VCaP (cell line): ENCODE measurements around the gene PLP2.

Source experiments
- H3K27ac ChIP-seq: fragments of 450-650 bp; 2 replicates; pipeline ENCODE4 v1.5.1; 2017
- TF ChIP-seq, protein P1 (sequence below): fragments of 450-650 bp; conservative IDR thresholded peaks from 2 replicates; pipeline ENCODE4 v1.5.1; 2017; ENCODE audit warnings: mild to moderate bottlenecking, moderate library complexity

The PLP2 gene

DNA sequence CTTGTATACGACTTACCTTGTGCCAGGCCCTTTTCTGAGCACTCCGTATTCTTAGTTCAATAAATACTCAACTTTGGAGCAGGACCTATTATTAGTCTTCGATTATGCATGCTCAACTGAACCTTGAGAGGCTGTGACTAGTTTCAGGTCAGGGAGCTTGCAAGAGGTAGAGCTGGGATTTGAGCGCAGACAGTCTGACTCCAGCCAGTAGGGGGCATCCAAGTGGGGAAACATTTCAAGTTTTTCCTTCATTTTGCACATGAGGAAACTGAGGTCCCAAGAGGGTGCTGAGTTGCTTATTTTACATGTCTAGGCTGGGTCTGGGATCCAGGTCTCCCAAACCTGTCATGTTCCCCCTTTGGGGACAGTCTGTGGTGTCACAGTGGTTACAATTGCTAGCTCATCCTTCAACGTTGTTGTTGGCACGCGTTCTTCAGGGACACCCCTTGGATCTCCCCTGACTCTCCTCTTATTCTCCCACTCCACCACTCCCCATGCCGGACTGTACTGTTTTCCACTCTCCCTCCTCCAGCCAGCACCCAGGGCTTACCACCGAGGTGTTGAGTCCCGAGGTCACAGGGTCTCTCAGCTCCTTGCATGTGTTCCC is 21.1 kb downstream of the PLP2 start:
- H3K27ac ChIP-seq, result no peak overlapping the region
- TF ChIP-seq, protein P1, sequence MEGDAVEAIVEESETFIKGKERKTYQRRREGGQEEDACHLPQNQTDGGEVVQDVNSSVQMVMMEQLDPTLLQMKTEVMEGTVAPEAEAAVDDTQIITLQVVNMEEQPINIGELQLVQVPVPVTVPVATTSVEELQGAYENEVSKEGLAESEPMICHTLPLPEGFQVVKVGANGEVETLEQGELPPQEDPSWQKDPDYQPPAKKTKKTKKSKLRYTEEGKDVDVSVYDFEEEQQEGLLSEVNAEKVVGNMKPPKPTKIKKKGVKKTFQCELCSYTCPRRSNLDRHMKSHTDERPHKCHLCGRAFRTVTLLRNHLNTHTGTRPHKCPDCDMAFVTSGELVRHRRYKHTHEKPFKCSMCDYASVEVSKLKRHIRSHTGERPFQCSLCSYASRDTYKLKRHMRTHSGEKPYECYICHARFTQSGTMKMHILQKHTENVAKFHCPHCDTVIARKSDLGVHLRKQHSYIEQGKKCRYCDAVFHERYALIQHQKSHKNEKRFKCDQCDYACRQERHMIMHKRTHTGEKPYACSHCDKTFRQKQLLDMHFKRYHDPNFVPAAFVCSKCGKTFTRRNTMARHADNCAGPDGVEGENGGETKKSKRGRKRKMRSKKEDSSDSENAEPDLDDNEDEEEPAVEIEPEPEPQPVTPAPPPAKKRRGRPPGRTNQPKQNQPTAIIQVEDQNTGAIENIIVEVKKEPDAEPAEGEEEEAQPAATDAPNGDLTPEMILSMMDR, result peak; percentile 56

DNA sequence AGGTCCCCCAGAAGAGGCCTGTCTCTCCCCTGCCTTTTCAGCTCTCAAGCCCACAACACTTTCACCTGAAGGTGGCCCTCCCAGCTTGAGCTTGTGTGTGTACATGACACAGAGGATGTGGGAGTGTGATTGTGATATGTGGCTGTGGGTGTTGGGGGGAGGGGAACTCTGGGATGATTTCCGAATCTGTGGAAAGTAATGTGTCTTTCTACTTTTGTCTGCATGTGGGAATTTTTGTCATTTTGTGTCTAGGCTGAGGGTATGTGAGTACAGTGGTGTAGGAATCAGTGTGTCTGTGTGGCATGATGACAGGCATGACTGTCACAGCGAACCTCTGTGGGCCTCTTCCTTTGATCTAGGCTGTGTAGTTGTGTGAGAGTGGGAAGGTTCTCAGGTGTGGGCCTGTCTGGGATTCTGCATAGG is 21.9 kb downstream of the PLP2 start:
- no peak overlapping the region for H3K27ac ChIP-seq
- TF ChIP-seq, protein P1, result no peak

DNA sequence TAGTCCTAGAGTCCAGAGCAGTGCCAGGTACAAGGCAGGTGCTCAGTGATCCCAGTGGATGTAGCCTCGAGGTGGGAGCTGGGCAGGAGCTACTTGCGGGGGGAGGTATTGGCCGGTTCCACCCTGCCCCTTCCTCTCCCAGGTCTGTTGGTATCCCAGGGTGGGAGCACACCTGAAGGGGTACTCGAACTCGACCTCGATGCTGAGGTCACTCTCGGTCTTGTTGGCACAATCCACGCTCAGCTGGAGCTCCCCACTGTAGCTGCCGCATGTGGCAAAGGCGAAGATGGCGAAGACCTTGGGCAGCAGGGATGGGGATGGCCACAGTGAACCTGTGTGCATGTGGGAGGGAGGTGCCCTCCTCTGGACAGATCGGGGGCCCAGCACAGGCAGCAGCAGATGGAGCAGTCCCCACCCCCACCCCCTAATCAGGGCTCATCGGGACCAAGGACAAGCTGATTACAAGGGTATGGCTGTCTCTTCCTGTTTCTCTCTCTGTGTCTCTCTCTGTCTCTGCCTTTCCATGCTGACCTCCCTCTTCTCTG is 25.9 kb downstream of the PLP2 start:
- H3K27ac ChIP-seq, result no peak overlapping the region
- TF ChIP-seq, protein P1, result no peak

DNA sequence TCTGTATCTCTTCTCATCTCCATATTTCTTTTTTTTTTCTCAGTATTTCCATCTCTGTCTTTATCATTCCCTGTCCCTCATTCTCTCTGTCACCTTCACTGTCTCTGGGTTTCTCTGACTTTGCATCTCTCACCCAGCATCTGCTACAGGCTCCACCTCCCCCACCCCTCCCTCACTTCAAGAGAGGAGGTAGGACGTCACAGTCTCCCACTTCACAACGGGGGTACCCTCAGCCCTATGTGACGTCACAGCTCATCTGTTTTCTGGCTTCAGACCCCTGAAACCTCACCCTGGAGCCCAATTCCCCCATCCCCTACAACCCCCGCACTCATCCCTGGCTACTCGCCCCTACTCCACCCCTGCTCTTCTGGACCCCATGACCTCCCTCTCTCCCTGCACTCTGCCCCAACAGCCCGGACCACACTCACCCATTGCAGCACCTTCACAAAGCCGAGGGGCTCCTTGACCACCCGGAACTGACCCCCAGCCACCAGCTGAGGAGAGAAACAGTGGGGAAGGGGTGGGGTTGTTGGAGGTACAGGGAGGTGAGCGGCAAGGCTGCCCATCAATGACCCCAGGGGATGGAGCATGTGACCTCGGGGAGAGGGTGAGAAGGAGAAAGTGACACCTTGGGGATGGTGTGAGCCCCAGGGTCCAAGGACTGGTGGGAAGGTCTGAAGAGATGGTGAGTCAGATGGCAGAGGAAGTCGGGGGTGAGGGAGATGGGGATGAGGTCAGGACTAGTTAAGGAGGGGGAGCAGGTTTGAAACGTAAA is 27.0 kb downstream of the PLP2 start:
- TF ChIP-seq, protein P1, result no peak
- H3K27ac ChIP-seq, result peak overlapping the region; percentile 56; the same call in 1 of the 2 replicates

DNA sequence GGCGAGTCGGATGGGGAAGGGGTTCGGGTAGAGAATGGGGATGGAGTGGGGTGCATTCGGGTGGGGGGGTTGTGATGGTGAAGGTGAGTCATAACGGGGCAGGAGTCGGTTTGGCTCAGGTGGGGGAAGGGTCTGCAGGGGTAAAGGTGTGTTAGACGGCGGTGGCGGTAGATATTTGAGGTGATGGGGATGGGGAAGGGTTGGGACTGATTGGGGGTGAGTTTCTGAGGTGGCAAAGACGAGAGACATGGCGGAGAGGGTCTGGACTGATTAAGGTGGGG is 27.6 kb downstream of the PLP2 start:
- TF ChIP-seq, protein P1, result no peak
- peak overlapping the region; percentile 56; the same call in 1 of the 2 replicates for H3K27ac ChIP-seq

DNA sequence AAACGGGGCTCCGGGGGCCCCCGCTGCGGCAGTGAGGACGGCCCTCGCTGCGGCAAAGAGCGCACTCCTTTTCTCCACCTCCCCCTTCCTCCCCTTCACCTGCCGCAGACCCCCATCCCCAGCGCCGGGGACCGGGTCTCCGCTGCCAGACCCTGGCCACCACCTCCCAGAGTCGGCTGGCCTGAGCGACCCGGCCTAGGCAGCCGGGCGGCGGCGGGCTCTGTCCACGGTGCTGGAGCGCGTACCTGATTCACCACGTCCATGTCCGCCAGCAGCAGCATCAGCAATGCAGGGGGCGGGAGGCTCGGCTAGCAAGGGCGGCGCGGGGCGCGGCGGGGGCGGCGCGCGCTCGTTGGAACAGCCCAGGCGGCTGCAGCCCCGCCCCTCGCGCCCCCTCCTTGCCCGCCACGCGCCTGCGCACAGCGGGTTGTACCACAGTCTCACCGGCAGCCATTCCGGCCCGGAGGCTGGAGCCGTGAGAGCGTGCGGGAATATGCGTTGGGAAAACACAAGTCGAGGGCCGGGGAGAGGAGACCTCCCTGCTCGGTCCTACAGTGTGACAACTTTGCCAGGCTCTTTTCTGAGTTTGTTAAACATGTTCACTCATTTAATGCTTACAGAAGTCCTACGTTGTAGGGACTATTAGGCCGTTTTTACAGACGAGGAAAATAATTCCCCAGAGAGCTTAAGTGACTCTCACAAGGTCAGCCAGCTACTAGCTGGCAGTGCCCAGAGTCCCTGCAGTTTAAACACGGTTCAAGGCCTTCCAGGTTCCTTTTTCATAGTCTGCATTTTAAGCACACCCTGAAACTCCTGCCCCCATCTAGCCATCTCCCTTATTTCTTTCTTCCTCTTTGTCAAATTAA is 28.4 kb downstream of the PLP2 start, which contains the start of gene SYP:
Gene SYP (minus strand): TSS at position 288 of the 866 bp plus-strand sequence. CDS start 7 bp downstream, at position 281.
- peak within 1 kb of the TSS; percentile 56 for H3K27ac ChIP-seq

More for the DNA sequence above, 28.4 kb downstream of the PLP2 start, which contains the start of gene SYP:
- TF ChIP-seq, protein P1, result no peak
